GOT3 (cell line): Measurements from ENCODE around the gene AKAP9.
A peak's percentile ranks its signal among the peaks of the same experiment; 100 is the strongest.
"Not testable (repeated sequence)": the region's sequence is repeated elsewhere in the genome, so short reads cannot be mapped to it uniquely, and the experiment has no call there.

Experiments
- DNase-seq: peaks from one replicate; lab custom pipeline; 2025; ENCODE audit warnings: mixed read lengths; lab: John Stamatoyannopoulos, UW

AKAP9 gene

GRCh38 chr7:92134271-92135051, 193.8 kb downstream of the AKAP9 start, which contains the start of gene CYP51A1:
CYP51A1 (minus strand) TSS chr7:92134477; CDS start chr7:92134364, 113 bp downstream.
- DNase-seq: peak; percentile 93

DNA sequence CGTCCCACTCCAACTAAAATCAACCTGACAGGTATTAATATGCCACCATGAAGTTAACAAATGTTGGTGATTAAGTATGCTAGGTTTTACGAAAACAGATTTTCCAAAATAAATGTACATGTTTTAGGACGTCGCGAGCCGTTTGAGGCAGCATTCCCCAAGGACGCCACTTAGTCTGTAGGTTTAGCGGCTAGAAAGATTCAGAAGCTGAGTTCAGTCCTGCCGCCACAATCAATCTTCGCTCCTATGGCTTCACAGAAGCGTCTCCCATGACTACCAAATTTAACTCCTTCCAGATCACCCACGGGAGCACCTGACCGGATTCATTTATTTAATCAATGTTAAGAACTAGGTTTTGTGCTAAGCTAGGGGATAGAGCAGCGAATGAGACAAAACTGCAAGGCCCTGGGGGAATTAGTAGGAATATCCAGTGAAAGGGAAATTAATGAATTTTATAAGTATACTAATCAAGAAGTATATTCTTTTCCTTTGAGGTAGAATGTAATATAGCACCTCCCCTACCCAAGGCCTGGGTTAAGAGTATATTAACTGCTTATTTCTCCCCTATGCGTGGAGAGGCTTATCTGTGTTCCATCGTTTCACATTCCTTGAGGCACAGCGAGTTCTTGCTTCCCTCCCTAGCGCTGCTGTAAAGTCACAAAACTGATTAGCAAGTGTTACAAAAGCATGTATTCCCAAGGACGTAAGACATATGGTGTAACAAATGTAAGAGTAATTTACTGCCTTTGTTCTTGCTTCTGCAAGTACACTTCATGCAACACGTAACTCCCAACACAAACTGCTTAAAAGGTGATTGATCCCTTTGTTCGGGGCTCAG, 194.6 kb downstream of the AKAP9 start:
- no peak for DNase-seq

- no peak for DNase-seq
These were observed 196.9 kb downstream of the AKAP9 start for GRCh38 chr7:92137557-92137956.

DNA sequence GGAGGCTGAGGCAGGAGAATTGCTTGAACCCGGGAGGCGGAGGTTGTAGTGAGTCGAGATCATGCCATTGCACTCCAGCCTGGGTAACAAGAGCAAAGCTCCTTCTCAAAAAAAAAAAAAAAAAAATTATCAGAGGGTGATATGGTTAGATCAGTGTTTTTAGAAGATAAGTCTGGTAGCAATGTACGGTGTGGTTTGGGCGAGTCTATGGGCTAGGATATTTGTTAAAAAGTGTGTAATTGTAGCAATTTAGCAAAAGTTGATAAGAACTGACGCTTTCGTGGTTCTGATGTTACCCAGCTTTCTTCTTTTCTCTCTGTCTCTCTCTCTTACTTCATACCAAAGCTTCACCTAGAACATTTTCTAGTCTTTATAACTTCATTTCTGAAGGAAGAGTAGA, 200.5 kb downstream of the AKAP9 start:
- DNase-seq: no peak

DNA sequence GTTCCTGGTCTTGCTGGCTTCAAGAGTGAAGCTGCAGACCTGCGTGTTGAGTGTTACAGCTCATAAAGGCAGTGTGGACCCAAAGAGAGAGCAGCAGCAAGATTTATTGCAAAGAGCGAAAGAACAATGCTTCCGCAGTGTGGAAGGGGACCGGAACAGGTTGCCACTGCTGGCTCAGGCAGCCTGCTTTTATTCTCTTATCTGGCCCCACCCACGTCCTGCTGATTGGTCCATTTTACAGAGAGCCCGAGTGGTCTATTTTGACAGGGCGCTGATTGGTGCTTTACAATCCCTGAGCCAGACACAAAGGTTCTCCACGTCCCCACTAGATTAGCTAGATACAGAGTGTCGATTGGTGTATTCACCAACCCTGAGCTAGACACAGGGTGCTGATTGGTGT, 202.1 kb downstream of the AKAP9 start:
- DNase-seq: not testable (repeated sequence)

- DNase-seq: not testable (repeated sequence)
These were observed 202.7 kb downstream of the AKAP9 start for GRCh38 chr7:92143192-92143880.

- no peak for DNase-seq
These were observed 209.1 kb downstream of the AKAP9 start for GRCh38 chr7:92149736-92150239.

GRCh38 chr7:92150450-92151017, 209.9 kb downstream of the AKAP9 start:
- DNase-seq: no peak

DNA sequence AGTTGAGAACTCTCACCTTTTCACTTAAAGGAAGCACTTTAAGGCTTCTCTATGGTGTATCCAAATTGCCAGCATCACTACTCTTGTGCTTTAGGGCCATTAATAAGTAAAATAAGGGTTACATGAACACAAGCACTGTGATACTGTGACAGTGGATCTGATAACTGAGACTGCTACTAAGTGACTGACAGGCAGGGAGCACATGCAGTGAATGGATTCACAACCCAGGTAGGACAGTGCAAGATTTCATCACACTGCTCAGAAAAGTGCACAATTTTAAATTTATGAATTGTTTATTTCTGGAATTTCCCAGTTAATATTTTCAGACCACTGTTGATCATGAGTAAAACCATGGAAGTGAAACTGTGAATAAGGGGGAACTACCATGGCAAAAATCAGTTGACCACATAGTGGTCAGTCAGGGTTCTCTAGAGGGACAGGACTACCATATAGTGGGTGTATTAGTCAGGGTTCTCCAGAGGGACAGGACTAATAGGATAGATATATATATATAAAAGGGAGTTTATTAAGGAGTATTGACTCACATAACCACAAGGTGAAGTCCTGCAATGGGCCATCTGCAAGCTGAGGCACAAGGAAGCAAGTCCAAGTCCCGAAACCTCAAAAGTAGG, 214.6 kb downstream of the AKAP9 start:
- no peak for DNase-seq

DNA sequence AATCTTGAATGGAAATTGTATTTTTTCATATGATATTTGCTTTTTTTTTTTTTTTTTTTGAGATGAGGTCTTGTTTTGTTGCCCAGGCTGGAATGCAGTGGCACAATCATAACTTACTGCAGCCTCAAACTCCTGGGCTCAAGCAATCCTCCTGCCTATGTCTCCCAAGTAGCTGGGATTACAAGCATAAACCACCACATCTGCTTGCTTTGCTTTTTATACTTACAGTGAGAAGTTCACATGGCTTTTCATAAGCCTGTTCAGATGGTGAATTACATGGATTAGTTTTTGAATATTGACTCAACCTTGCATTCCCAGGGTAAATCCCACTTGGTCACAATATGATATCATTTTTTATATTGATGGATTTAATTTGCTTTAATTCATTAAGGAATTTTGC, 216.3 kb downstream of the AKAP9 start:
- no peak for DNase-seq

- DNase-seq: no peak
These were observed 218.3 kb downstream of the AKAP9 start for GRCh38 chr7:92158660-92159575.
